SK-N-DZ (cell line): Measurements from ENCODE around the gene DENND2D.

Experiments
- DNase-seq: peaks from one replicate; pipeline ENCODE4 v3.0.0-alpha.2; 2015; ENCODE audit warnings: low spot score

Gene DENND2D

DNA sequence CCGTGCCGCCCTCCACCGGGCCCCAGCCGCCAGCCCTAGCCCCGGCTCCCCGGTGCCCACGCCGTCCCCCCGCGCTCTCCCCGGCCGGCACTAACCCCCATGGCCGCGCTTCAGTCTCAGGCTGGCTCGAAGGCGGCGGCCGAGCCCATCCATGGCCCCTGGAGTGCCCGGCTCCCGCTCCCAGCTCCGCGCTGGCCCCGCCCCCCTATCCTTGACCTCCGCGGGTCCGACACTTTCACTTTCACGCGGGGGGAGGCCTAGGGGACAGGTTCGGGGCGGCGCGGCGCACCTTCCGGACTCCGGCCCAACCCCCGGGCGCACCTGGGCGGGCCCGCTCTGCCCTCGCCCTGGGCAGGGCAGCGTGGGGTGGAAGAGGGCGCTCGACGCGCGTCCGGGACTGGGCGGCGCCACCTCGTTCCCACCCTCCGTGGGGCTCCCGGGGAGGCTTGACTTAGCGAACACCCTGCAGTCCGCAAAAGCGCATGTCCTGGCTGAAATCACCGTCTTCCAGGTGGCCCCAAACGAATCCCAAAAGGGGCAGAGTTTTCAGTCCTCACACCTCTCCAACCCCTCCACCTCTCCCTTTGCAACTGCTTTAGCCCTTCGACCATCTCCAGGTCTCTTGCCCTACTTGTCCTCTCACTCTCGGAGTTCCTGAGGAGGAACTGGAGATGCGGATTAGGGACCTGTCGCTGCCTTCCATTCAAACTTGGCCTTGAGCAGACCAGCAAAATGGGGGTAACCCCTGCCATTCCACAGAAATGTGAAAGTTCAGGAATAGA, 3.9 kb upstream of the DENND2D start:
- DNase-seq, result no peak

DNA sequence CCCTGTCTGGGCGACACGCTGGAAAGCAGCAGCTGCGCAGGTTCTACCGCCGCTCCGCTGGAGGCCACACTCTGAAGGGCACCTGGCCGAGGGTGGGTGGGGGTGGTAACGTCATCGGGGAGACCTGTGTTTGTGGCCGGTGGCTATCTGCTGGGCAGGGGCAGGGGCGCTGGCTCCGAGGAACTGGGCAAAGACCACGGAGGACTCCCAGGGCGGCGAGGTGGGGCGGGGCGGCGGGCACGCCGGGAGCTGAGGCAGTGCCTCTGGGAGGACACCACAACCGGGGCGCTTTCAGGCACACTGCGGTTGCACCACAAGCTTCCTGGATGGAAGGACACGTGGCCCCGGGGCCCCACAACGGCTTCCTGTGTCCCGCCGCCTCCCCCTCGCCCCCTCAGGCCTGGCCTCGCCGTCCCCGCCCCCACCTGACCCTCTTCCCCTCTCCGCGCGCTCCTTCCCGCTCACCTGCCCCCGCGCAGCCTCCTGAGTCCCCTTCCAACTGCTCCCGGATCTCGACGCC, 3.3 kb upstream of the DENND2D start:
- DNase-seq, result no peak

DNA sequence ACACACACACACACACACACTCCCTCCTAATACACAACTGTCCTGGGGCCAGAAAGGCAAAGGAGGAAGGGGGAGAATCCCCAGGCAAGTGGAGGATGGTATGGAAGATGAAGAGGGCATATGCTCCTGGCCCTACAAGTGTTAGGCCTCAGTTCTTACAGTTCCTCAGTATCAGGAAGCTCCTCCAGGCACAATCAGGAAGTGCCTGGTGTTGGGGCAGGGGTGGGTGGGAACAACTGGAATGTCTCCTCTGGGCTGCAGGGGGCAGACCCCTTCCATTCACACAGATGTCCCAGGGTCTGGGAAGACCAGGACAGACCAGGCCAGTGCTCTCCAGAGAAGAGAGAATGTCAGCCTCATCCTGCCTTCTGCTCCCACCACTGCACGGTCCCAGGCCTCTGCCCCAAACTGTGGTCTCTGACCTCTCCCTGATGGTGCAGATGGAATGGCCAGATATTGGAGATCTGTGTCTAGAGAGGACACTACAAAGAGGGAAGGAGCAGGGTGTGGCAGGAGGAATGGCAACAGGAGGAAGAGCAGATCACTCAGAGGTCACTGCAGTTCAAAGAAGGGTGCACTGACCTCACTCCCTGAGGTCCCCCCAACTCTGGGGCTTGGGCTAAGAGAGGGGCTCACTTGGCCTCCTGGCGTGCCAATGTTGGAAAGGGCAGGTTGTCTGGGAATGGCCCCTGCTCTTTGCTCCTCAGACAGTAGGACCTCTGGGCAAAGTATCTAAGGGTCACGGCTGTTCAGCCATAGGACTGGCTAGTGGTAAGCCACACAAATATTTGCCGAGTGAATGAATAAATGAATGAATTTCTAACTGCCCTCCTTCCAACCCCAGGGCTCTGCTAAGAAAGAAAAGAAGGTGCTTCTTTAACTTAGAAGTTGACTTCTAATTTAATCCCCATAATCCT, 2.5 kb upstream of the DENND2D start:
- DNase-seq, result no peak

DNA sequence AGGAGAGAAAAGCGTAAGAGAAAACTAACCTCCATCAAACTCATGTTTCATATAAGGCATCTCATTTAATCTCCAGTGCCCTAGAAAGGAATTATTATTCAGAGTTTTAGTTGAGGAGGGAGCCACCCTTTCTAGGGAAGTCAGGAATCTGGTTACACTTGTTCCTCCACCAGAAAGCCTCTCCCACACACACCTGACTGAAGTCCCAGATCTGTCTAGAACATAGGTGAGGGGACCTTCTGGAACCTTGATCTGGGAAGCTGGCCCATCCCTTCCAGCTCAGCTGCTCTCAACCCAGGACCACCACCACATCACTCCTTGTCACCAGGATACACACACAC, 1.9 kb upstream of the DENND2D start:
- DNase-seq, result no peak

DNA sequence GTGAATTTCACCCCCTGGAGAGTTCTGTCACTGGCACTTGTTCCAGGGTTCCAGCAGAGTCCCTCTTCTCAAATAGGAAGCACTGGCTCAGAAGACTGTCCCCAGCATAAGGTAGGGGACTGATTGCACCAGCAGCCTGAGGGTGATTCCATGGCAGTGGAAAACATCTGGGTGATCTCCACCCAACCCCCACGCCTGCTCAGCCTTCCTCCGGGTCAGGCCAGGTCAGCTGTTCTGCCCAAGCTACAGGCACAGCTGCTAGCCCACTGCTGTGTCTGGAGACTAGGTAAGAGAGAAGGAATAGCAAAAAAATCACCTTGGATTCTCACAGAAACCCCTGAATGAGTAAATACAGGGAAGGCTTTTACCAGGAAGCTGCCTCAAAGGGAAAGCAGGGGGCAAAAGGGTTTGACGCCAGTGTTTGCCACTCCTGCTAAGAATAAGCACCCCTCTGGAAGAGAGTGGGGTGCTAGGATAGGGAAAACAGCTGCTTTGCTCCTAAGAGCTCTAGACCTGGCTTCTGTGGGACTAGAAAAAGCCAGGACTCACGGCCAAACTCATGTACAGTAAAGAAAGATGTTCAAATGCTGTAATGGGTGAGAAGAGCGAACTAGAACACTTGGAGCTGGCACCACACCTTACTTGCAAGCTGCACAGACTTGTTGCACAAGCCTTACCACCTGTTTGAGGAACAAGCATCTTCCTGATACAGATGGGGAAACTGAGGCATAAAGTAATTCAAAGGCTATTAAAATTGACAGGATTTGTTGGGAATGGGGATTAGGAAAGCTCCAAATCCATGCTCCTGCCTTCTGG, 1.0 kb upstream of the DENND2D start:
- DNase-seq, result no peak

DNA sequence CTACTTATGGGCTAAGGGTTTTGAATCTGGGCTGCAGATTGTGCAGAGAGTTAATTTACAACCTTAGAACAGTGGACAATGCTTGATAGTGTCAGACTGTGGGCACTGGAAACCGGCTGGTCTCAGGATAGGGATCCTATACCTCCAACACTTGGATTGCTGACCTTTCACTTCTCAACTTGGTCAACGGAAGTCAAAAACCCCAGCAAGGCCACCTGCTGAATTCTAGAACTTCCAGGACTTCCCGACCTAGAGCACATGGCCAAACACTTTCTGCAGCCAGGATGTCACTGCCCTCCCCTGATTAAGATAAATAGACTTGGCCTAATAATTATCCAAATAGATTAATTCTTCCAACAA, 336 bp upstream of the DENND2D start:
- DNase-seq, result no peak

DNA sequence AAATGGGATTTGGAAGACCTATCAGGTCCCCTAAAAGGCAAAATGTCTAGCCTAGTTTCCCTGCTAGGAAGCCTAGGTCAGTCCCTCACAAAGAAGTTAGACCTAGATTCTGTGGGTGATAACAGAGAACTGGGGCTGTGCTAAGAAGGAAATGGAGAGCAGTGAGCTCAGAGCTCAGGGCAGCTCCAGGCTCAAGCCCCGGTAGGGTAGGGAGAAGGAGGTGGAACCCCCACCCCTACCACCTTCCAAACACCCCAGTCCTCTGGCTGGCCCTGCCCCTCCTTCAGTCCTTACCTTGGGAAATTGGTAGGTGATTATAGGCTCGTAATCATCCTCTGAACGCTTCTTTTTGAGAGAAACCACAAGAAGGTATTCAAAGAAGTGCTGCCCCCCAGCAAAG, 1.1 kb downstream of the DENND2D start:
- no peak for DNase-seq

DNA sequence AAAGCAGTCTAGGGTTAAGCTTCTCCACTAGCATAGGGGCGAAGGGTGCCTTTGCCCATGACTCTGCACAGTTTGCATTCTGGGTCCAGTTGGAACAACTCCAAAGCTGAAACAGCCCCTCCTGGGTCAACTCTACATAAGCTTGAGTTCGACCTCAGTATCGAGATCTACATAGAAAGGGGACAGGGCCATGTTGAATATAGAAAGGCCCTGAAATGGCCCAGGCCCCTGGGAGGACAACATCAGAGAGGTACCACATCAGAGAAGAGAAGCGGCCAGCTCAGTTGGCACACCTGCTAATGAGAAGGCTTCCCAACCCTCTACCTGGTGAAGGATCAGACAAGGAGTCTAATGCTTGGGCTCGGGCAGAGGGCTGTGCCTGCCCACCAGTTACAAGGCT, 1.6 kb downstream of the DENND2D start:
- DNase-seq, result no peak

DNA sequence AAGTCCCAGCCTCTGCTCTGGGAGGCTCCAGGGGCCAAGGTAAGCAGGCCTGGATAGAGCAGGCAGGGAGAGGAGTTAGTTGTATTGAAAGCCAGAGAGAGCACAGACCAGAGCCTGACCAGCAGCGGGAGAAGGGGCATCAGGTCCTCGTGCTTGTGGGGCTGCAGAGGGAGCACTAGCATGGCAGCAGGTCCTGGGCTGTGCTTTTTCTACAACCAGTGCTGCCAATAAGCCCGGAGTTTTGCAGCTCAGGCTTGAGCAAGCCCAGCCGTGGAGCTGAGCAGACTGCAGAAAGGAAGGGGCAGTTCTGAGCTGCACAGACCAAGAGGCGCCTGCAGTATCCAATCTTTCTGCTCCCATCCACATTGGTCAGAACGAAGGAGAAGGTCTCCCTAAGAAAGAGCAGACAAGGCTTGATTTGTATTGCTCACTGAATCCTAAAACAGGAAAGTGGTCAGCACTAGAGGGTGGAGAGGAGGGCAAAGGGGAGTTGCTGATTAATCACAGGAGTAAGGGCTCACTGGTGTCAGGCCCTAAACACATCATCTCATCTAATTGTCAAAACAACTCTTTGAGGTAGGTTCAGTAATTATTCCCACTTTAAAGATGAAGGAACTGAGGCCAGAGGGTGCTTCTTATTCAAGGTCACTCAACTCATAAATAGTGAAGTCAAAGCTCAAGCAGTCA, 2.7 kb downstream of the DENND2D start:
- peak; percentile 51 for DNase-seq

DNA sequence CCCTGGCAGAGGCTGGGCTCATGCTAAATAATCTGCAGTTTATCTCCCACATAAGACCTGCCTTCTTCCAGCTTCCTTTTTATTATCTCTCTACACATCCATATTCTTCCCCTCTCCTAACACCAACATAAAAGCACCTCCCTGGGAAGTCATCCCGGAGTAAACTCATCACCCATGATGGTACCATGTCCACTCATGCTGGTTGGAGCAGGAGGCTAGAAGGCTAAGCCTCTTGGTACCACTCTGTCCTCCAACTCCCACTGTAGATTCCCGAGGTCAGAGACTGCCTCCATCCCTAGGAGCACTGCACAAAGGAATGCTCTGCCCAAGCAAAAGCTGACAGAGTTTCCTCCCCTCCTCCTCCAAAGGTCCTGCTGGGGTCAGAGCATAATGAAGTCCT, 4.2 kb downstream of the DENND2D start:
- DNase-seq, result no peak

DNA sequence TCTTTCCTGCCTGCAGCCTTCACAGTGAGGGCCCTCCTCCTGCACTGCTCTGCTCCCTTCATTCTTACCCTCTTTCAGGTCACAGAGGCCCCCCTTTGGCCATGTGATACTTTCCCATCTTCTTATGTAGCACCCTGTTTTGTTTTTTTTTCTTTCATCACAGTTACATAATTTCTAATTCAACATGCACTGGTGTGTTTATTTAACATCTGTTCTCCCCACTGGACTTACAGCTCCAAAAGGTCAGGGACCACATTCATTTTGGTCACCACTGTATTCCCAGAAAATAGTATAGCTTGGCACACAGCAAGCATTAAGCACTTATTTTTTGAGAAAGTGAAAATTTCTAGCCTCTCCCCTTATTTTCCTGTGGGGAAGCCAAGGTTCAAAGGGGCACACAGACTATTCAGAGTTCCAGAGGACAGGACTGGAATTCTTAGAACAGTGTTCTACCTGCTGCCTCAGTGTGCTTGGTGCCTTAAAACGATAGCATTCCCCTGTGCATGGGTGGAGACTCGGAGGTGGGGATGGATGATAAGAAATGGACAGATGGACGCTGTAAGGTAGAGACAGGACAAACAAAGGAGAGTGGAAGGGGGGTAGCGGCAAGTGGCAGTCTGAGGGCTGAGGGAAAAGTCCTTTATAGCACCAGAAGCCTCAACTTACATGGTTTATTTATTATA, 5.3 kb downstream of the DENND2D start:
- no peak for DNase-seq

DNA sequence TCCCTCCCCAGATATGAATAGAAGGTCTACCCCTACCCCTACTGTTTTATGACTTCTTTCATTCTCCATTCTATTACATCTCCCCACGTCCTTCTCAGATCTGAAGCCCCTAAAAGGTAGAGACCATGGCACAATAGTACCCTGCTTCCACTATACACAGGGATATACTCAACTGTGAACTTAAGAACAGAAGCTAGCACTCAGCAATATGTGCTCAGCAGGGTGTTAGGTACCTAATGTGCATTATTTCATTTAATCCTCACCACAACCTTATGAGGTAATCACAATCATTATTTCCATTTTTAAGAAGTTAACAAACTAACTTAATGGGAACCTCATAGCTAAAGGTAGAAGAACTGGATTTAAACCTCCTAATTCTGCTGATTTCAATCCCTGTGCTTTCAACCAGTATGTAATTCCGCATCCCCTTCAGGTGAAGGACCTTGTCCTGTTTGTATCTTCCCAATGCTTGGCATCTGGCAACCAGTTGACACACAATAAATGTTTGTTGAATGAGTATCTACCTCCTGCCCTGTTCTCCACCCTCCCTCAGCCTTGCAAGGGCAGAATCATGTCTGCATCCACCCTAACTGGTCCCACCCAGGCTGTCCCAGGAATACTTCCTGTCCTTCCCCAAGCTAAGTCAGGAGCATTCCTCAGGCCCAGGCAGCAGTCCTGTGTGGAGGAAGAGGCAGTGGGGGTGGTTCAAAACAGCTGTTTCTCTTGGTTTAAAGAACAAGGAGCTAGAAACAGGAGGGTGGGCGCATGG, 6.5 kb downstream of the DENND2D start:
- DNase-seq, result no peak

DNA sequence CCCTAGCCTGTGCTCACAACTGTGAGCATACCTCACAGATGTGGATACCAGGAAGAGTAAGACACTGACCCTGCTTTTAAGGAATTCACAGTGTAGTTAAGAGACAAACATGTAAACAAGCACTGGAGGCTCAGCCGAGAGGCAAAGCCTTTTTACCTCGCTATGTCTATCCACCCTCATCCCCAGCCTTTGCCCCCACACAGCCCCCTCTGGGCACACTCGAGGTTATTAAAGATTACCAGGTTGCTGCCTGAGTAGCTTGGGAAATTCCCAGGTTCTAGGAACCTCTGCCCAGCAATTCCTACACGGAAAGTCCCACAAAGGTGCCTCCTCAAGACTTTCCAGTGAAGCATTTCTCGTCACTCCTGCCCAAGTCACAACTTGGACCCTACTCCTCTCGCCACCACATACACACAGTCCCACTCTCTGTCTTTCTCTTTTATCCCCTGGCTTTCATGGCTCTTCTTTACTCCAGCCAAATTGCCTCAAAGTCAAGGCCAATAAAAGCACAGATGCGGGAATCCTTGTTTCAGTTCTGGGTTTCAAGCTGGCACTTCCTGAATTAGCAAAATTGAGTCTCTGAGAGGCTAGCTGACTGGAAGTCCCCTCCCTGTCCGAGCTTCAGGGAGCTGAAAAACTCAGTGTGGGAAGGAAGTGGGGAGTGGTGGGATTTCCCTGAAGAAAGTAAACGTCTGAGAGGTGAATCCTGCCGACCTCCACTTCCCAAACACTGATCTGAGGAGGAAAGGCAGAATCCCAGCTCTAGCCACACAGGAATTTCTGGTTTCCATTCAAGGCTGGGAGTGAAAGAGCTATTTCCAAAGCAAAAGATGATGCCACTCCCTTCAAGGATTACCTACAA, 7.6 kb downstream of the DENND2D start:
- no peak for DNase-seq

DNA sequence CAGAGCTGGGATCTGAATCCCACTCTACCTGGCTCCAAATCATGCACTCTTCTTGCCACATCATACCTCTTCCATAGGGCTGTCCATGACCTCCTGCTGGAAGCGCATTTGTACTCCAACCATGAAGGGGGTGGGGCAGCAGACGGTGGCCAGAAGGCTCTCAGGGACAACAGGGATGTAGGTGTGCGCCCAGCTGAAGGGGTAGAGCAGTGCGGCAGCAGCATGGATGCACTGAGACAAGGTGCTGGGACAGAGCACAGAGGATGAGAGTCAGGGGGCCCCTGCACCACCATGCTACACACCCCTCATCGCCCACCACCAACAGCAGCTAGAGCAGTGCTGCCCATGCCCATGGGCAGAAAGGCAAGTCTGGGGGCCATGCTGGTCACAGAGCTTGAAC, 8.4 kb downstream of the DENND2D start:
- DNase-seq, result no peak

DNA sequence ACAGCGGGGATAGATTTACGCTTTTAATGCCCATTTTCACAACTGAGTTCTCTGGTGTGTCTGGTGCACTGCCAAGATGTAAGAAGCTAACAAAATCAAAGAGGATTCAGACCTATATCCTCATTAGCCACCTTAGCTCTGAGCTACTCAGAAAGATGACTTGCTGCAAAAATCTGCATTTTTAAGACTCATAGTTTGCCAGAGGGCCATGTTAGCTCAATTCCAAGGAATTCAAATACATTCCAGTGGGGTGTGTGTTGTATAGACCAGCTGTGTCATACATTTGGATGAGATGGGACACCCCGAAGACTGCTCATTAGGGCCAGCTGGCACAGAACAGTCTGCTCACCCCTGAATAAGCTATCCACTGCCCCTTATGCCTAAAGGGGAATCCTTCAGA, 8.9 kb downstream of the DENND2D start:
- no peak for DNase-seq

DNA sequence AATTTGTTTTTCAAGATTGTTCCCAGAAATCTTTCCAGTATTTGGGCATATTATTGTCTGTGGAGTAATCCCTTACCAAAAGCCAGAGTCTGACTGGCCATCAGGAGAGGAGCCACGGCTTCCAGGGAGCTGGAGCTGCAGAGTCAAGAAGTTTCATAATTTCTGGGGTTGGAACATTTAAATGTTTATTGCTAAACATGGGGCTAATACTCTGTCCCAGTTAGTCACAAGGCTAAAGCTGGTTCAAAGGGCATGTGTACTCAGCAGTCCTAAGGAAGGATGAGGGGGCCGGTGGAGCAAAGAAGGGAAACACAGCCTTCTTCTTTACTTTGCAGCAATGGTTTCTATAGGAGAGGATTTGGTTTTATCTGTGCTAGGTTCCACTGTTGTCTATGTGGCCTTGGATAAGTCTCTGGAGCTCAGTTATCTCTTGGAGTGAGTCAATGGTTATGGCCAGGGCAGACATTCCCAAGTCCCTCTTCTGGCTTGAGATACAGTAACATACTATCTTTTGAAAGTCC, 9.5 kb downstream of the DENND2D start:
- no peak for DNase-seq

DNA sequence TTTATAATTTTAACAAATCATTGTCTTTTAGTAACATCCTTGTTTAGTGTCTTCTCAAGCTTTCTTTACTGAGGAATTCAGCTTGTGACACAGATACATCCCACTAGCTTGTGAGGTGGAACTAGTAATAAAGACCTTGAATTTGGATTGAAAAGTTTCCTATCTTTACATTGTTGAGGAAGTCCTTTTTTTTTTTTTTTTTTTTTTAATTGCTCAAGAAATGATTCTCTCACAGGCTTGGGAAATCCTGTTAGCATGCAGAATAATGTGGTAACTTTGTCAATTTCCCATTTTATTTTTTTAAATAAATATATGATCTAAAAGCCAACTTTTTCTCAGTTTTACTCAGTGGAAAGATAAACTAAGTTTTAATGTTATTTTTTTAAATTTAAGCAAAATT, 15.8 kb downstream of the DENND2D start:
- no peak for DNase-seq

DNA sequence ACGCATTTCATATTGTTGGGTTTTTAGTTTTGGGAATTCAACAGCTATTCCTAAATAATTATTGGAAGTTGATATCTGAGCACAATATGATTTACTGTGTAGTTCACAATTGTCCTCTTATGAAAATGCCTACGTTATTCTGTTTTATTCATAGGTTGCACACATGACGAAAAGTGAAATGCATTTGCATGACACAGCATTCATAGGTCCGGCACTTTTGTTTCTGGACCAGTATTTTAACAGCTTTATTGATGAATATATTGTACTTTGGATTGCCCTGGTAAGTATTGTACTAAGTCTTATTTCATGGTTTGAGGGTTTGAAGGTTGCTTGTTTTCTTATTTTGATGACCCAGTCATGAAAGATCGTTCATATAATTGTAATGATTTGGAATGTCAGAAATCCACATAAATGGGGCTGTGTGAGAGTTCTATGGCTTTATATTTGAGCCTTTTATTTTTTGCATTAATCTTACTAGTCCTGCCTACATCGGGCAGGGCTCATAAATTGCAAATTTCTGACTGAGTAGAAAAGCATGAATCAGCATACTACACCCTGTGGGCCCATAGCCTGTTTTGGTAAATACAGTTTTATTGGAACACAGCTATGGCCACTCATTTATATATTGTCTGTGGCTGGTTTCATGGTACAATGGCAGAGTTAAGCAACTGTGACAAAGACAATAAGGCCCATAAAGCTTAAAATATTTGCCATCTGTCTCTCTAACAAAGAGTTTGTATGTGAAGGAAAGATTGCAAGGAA, 17.0 kb downstream of the DENND2D start:
- DNase-seq, result no peak
